ENCODE data around the gene ADIPOR2. TPM values are rescaled to one million over a fixed set of nuclear protein-coding genes. Genes with fewer than 3 reads are reported as not detected.

The ADIPOR2 gene
- total RNA-seq, 1 experiment from 2014 or later: 84.0 TPM

GRCh38 chr12:1643905-1644533, 46.9 kb upstream of the ADIPOR2 start:
- ChIA-PET CTCF (interaction anchor here (0.7 to 1.2 kb wide), 3 partner anchors 9 to 147 kb away, joined by 3 to 6 read pairs (median 4); no protein-coding TSS in a partner anchor), POLR2A (ENCODE audit: low non-redundant PET) (no interaction called here)
- Histone ChIP-seq H3K4me1 (ENCODE audit: insufficient read depth, low read length, poor library complexity, severe bottlenecking) (peaks cover 8% of the 10 kb centered on the region), H3K9me3 (ENCODE audit: low read depth, low read length, poor library complexity, severe bottlenecking) (no peaks in the 10 kb centered on the region), H3K27ac (ENCODE audit: low read depth, low read length, poor library complexity, severe bottlenecking) (no peak overlapping the region), H3K36me3 (ENCODE audit: insufficient read depth, low read length, poor library complexity, severe bottlenecking) (no peaks in the 10 kb centered on the region), H3K4me3 (ENCODE audit: low read depth, low read length, poor library complexity, severe bottlenecking) (no peak overlapping the region), H3K27me3 (replicated peaks; ENCODE audit: insufficient read depth, low read depth, low read length, poor library complexity) (no peaks in the 10 kb centered on the region)
- no peak for DNase-seq (ENCODE audit: low spot score)
- intact Hi-C loops (cut with micrococcal nuclease; ENCODE audit: unreplicated experiment): loop anchor here (10.0 kb wide), 1 partner anchor 931 kb away; no protein-coding TSS in a partner anchor
- TF ChIP-seq CTCF (conservative IDR thresholded peaks at IDR 0.05; ENCODE audit: low read depth, low read length) (no peak), EZH2 (IDR thresholded peaks at IDR 0.05; ENCODE audit: borderline replicate concordance, low read depth, low read length, poor library complexity, severe bottlenecking) (no peak)
- no TSS peak for BruUV-seq (replicated peaks)

- POLR2A ChIA-PET (ENCODE audit: low non-redundant PET): no interaction called here
- H3K4me1 ChIP-seq (ENCODE audit: insufficient read depth, low read length, poor library complexity, severe bottlenecking): peaks cover 8% of the 10 kb centered on the region
- CTCF ChIA-PET: interaction anchor here (0.7 to 1.2 kb wide), 2 partner anchors 9 to 146 kb away, joined by 3 to 4 read pairs; no protein-coding TSS in a partner anchor
- BruUV-seq (replicated peaks): no TSS peak
- H3K27me3 ChIP-seq (replicated peaks; ENCODE audit: insufficient read depth, low read depth, low read length, poor library complexity): no peaks in the 10 kb centered on the region
- intact Hi-C loops (cut with micrococcal nuclease; ENCODE audit: unreplicated experiment): loop anchor here (10.0 kb wide), 1 partner anchor 930 kb away; no protein-coding TSS in a partner anchor
- no peaks in the 10 kb centered on the region for H3K9me3 ChIP-seq (ENCODE audit: low read depth, low read length, poor library complexity, severe bottlenecking)
- H3K27ac ChIP-seq (ENCODE audit: low read depth, low read length, poor library complexity, severe bottlenecking): no peak overlapping the region
- DNase-seq (ENCODE audit: low spot score): peak; percentile 67
- no peak overlapping the region for H3K4me3 ChIP-seq (ENCODE audit: low read depth, low read length, poor library complexity, severe bottlenecking)
- no peaks in the 10 kb centered on the region for H3K36me3 ChIP-seq (ENCODE audit: insufficient read depth, low read length, poor library complexity, severe bottlenecking)
- no peak for TF ChIP-seq EZH2 (IDR thresholded peaks at IDR 0.05; ENCODE audit: borderline replicate concordance, low read depth, low read length, poor library complexity, severe bottlenecking)
- no peak for TF ChIP-seq CTCF (conservative IDR thresholded peaks at IDR 0.05; ENCODE audit: low read depth, low read length)
Observed at GRCh38 chr12:1644534-1645438, 46.1 kb upstream of the ADIPOR2 start.

- POLR2A ChIA-PET (ENCODE audit: low non-redundant PET): no interaction called here
- no peaks in the 10 kb centered on the region for H3K36me3 ChIP-seq (ENCODE audit: insufficient read depth, low read length, poor library complexity, severe bottlenecking)
- peaks cover 8% of the 10 kb centered on the region for H3K4me1 ChIP-seq (ENCODE audit: insufficient read depth, low read length, poor library complexity, severe bottlenecking)
- CTCF ChIA-PET: no interaction called here
- intact Hi-C loops (cut with micrococcal nuclease; ENCODE audit: unreplicated experiment): loop anchor here (10.0 kb wide), 1 partner anchor 929 kb away; no protein-coding TSS in a partner anchor
- H3K27ac ChIP-seq (ENCODE audit: low read depth, low read length, poor library complexity, severe bottlenecking): no peak overlapping the region
- TF ChIP-seq CTCF (conservative IDR thresholded peaks at IDR 0.05; ENCODE audit: low read depth, low read length) (no peak), EZH2 (IDR thresholded peaks at IDR 0.05; ENCODE audit: borderline replicate concordance, low read depth, low read length, poor library complexity, severe bottlenecking) (no peak)
- H3K4me3 ChIP-seq (ENCODE audit: low read depth, low read length, poor library complexity, severe bottlenecking): no peak overlapping the region
- no peaks in the 10 kb centered on the region for H3K27me3 ChIP-seq (replicated peaks; ENCODE audit: insufficient read depth, low read depth, low read length, poor library complexity)
- no TSS peak for BruUV-seq (replicated peaks)
- no peak for DNase-seq (ENCODE audit: low spot score)
- H3K9me3 ChIP-seq (ENCODE audit: low read depth, low read length, poor library complexity, severe bottlenecking): no peaks in the 10 kb centered on the region
Observed at GRCh38 chr12:1645819-1646218, 45.1 kb upstream of the ADIPOR2 start.

All from A673 (cell line).